Karpas-422 (cell line): ENCODE results near the gene BLVRA. TPM values are rescaled to one million over a fixed set of nuclear protein-coding genes. Genes with fewer than 3 reads are reported as not detected.
A peak's percentile ranks its signal among the peaks of the same experiment; 100 is the strongest.
"Not testable (repeated sequence)": the region's sequence is repeated elsewhere in the genome, so short reads cannot be mapped to it uniquely, and the experiment has no call there.

Source experiments
- DNase-seq: peaks from one replicate; pipeline ENCODE4 v3.0.0-alpha.2; 2015
- H2AFZ ChIP-seq: fragments of 200-600 bp; sonication (generic); 2 replicates; pipeline ENCODE4 v1.6.1; 2014; ENCODE audit warnings: antibody characterized with exemption, low read length, mixed read lengths
- H3K27ac ChIP-seq: fragments of 200-600 bp; sonication (generic); 2 replicates; pipeline ENCODE4 v1.5.1; 2014; ENCODE audit warnings: mild to moderate bottlenecking, low read length, moderate library complexity
- H3K27me3 ChIP-seq: fragments of 200-600 bp; sonication (generic); 2 replicates; pipeline ENCODE4 v1.6.1; 2014; ENCODE audit warnings: low read length, mixed read lengths
- H3K36me3 ChIP-seq: fragments of 200-600 bp; sonication (generic); 2 replicates; pipeline ENCODE4 v1.6.1; 2014; ENCODE audit warnings: low read length, mixed read lengths; ENCODE audit not compliant: insufficient read depth
- H3K4me1 ChIP-seq: fragments of 200-600 bp; sonication (generic); 2 replicates; pipeline ENCODE4 v1.6.1; 2014; ENCODE audit warnings: mild to moderate bottlenecking, low read length, mixed read lengths
- H3K4me2 ChIP-seq: fragments of 200-600 bp; sonication (generic); 2 replicates; pipeline ENCODE4 v1.6.1; 2014; ENCODE audit warnings: low read length, low read depth, mild to moderate bottlenecking; ENCODE audit not compliant: poor library complexity, severe bottlenecking
- H3K4me3 ChIP-seq: fragments of 200-600 bp; sonication (generic); 2 replicates; pipeline ENCODE4 v1.5.1; 2014; ENCODE audit warnings: mild to moderate bottlenecking, antibody characterized with exemption, low read length, mixed read lengths
- H3K79me2 ChIP-seq: fragments of 200-600 bp; sonication (generic); 2 replicates; pipeline ENCODE4 v1.6.1; 2014; ENCODE audit warnings: mild to moderate bottlenecking, low read length, mixed read lengths
- H3K9ac ChIP-seq: fragments of 200-600 bp; sonication (generic); 2 replicates; pipeline ENCODE4 v1.6.0; 2014; ENCODE audit warnings: low read length
- H3K9me2 ChIP-seq: fragments of 200-600 bp; sonication (generic), shearing (Covaris generic); replicated peaks from 2 replicates; pipeline ENCODE4 v1.6.0; 2014; ENCODE audit warnings: mild to moderate bottlenecking, low read length, moderate library complexity; ENCODE audit not compliant: insufficient read depth
- H3K9me3 ChIP-seq: fragments of 300-700, 200-600 bp; sonication (generic); 2 replicates; pipeline ENCODE4 v1.6.1; 2014; ENCODE audit warnings: low read length, mixed read lengths
- H4K20me1 ChIP-seq: fragments of 200-600 bp; sonication (generic); 2 replicates; pipeline ENCODE4 v1.6.1; 2014; ENCODE audit warnings: mild to moderate bottlenecking, antibody characterized with exemption, low read length, low read depth; ENCODE audit not compliant: insufficient read depth
- total RNA-seq: library from RNA; depleted of rRNA; stranded (reverse); fragments of >200 nt; shearing (Covaris generic); gene quantifications from 2 replicates; pipeline ENCODE4 v1.2.3, GENCODE V29; 2014; ENCODE audit warnings: low replicate concordance

BLVRA gene
- total RNA-seq, 1 experiment from 2014 or later: not detected

DNA sequence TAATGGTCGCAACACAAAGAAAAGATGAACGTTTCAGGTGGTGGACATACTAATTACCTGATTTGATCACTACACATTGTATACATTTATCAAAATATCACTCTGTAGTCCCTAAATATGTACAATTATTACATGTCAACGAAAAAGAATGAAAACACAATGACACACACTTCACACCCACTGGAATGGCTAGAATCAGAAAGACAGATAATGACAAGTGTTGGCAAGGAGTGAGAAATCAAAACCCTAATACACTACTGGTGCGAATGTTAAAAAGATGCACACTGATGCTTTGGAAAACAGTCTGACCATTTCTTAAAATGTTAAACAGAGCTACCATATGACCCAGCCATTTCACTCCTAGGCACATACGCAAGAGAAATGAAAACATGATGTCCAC is 31.5 kb upstream of the BLVRA start:
- peaks cover 28% of the 10 kb centered on the region for H3K4me1 ChIP-seq
- H3K9ac ChIP-seq: no peak overlapping the region
- H3K79me2 ChIP-seq: peaks cover 68% of the 10 kb centered on the region
- no peaks in the 10 kb centered on the region for H3K36me3 ChIP-seq
- no peaks in the 10 kb centered on the region for H3K27me3 ChIP-seq
- no peak for DNase-seq
- no peaks in the 10 kb centered on the region for H3K9me2 ChIP-seq
- H3K9me3 ChIP-seq: no peaks in the 10 kb centered on the region
- peak overlapping the region; percentile 85 for H3K4me2 ChIP-seq
- H4K20me1 ChIP-seq: peaks cover 26% of the 10 kb centered on the region; the same call in 1 of the 2 replicates
- H2AFZ ChIP-seq: no peak overlapping the region
- H3K4me3 ChIP-seq: no peak overlapping the region
- no peak overlapping the region for H3K27ac ChIP-seq

DNA sequence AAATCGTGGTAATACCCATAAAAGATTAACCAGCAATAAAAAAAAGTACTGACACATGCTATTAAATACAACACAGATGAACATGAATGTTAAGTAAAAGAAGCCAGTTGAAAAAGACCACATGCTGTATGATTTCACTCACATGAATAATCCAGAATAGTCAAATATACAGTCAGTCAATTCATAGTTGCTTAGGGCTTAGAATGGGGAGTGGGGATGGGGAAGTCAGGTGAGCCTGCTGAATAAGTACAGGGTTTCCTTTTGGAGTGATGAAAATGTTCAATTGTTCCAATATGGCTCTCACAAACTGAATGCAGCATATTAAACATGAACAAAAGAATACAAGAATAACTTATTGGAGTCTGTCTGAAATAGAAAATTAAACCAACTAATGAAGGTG is 31.0 kb upstream of the BLVRA start:
- Histone ChIP-seq H3K4me2 (peak overlapping the region; percentile 85), H3K9me3 (no peaks in the 10 kb centered on the region), H3K4me3 (no peak overlapping the region)

DNA sequence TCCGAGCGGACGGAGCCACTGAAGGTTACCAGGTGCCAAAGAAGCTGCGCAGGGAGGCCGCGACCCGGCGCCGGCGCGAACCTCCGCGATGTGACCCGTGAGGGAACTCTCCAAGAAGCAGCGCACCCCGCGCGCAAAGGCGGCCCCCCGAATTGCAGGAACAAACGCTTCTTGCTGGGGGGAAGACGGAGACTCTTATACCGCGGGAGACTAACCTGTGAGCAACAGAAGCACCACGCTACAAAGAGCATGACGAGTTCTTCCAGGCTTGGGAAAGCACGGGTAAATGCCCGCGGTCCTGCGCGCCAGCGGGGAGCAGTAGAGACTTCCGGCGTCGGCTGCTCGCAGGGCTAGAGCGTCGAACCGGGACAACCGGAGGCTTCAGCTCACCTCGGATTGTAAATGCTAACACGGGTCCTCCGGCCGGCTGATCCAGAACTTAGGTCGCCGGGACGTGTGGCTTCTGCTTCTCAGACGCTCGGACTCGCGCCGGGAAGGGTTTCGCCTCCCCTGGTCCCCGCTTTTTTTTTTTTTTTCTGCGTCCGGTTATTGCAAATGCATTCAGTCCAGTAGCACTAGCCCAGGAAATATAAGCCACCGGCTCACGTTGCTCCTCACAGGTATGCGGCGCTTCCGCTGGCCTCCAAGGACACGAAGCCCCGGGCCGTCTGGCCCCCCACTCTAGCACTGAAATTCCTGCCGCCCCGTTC is 29.1 kb upstream of the BLVRA start, which contains the start of gene COA1:
Gene COA1 (minus strand): TSS at position 310 of the 710 bp plus-strand sequence. CDS start 80,909 bp downstream, outside the sequence.
- Histone ChIP-seq H3K4me2 (peak within 1 kb of the TSS; percentile 85), H3K4me3 (peak within 1 kb of the TSS; percentile 91), H4K20me1 (peaks cover 11% of the 10 kb centered on the region; the same call in 1 of the 2 replicates), H3K9me3 (no peaks in the 10 kb centered on the region), H3K27me3 (no peaks in the 10 kb centered on the region), H3K27ac (no peak within 1 kb of the TSS), H2AFZ (peak within 1 kb of the TSS; percentile 93), H3K9ac (peak within 1 kb of the TSS; percentile 80), H3K9me2 (no peaks in the 10 kb centered on the region), H3K4me1 (peaks cover 28% of the 10 kb centered on the region), H3K79me2 (peaks cover 46% of the 10 kb centered on the region), H3K36me3 (no peaks in the 10 kb centered on the region)
- peak; percentile 94 for DNase-seq

More for the DNA sequence above, 31.0 kb upstream of the BLVRA start:
- no peak for DNase-seq
- Histone ChIP-seq H3K4me1 (peaks cover 28% of the 10 kb centered on the region), H3K79me2 (peaks cover 63% of the 10 kb centered on the region), H3K27ac (no peak overlapping the region), H4K20me1 (peaks cover 26% of the 10 kb centered on the region; the same call in 1 of the 2 replicates), H2AFZ (no peak overlapping the region), H3K9me2 (no peaks in the 10 kb centered on the region), H3K9ac (no peak overlapping the region), H3K36me3 (no peaks in the 10 kb centered on the region), H3K27me3 (no peaks in the 10 kb centered on the region)

DNA sequence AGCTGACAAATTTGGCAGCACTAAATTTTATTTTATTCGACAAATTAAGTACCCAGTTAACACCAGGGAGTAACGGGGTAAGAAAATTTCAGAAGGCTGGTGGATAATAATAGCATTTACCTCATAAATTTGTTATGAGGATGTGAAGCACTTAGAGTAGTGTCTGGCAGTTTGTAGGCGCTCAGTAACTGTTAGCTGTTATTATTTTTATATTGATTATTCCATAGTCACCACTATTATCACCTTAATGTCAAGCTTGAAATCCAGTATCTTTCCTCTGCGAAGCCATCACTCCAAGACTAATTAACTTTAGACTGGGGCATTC is 28.6 kb upstream of the BLVRA start:
- Histone ChIP-seq H3K79me2 (peaks cover 41% of the 10 kb centered on the region), H3K4me3 (peak overlapping the region; percentile 91), H3K27ac (no peak overlapping the region)

DNA sequence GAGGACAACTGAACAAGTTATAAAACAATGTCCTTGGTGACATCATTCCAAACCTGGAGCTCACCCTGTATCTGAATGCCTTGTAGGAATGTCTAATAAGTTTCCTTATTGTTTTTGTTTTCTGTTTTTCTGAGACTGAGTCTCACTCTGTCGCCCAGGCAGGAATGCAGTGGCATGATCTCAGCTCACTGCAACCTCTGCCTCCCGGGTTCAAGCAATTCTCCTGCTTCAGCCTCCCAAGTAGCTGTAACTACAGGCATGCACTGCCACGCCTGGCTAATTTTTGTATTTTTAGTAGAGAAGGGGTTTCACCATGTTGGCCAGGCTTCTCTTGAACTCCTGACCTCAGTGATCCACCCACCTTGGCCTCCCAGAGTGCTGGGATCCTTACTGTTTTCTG is 27.0 kb upstream of the BLVRA start:
- H3K4me2 ChIP-seq, H3K27ac ChIP-seq, H2AFZ ChIP-seq, H3K36me3 ChIP-seq, H3K9me2 ChIP-seq, H3K9ac ChIP-seq, H4K20me1 ChIP-seq, H3K9me3 ChIP-seq, H3K27me3 ChIP-seq, DNase-seq, H3K4me3 ChIP-seq: not testable (repeated sequence)
- H3K79me2 ChIP-seq: peaks cover 26% of the 10 kb centered on the region
- peaks cover 25% of the 10 kb centered on the region for H3K4me1 ChIP-seq

More for the DNA sequence above, 28.6 kb upstream of the BLVRA start:
- Histone ChIP-seq H3K4me1 (peaks cover 28% of the 10 kb centered on the region), H3K4me2 (peak overlapping the region; percentile 85), H3K27me3 (no peaks in the 10 kb centered on the region), H3K36me3 (no peaks in the 10 kb centered on the region), H3K9me3 (no peaks in the 10 kb centered on the region), H2AFZ (peak overlapping the region; percentile 93), H3K9me2 (no peaks in the 10 kb centered on the region), H3K9ac (peak overlapping the region; percentile 80), H4K20me1 (peaks cover 8% of the 10 kb centered on the region; the same call in 1 of the 2 replicates)
- DNase-seq: no peak

DNA sequence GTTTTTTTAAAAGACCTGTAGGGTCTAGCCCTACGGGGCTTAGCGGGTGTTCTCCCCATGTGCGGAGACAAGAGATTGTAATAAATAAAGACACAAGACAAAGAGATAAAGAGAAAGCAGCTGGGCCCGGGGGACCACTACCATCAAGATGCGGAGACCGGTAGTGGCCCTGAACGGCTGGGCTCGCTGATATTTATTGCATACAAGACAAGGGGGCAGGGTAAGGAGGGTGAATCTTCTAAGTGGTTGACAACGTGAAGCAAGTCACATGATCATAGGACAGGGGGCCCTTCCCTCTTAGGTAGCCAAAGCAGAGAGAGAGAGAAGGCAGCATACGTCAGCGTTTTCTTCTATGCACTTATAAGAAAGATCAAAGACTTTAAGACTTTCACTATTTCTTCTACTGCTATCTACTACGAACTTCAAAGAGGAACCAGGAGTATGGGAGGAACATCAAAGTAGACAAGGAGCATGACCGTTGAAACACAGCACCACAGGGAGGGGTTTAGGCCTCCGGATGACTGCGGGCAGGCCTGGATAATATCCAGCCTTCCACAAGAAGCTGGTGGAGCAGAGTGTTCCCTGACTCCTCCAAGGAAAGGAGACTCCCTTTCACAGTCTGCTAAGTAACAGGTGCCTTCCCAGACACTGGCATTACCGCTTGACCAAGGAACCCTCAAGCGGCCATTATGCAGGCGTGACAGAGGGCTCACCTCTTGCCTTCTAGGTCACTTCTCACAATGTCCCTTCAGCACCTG is 23.7 kb upstream of the BLVRA start:
- H3K4me3 ChIP-seq, H2AFZ ChIP-seq: not testable (repeated sequence)

DNA sequence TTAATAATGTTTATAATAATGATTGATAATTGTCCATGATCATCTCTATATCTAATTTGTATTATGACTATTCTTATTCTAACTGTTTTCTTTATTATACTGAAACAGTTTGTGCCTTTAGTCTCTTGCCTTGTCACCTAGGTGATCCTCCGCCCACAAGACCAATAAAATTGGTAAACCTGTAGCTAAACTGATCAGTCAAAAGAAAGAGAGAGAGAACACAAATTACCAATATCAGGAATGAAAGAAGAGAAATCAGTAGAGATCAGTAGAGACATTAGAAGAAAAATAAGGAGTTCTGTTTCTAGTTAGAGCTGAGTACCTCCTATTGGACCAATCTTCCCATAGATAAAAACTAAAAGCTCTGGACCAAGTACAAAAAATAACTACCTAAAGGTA is 23.1 kb upstream of the BLVRA start:
- no peaks in the 10 kb centered on the region for H3K36me3 ChIP-seq
- H4K20me1 ChIP-seq: no peaks in the 10 kb centered on the region
- peaks cover 2% of the 10 kb centered on the region for H3K4me1 ChIP-seq
- H3K9me2 ChIP-seq: no peaks in the 10 kb centered on the region
- H3K79me2 ChIP-seq: no peaks in the 10 kb centered on the region
- no peak overlapping the region for H3K4me3 ChIP-seq
- no peak overlapping the region for H3K27ac ChIP-seq
- no peaks in the 10 kb centered on the region for H3K9me3 ChIP-seq
- no peaks in the 10 kb centered on the region for H3K27me3 ChIP-seq
- no peak overlapping the region for H3K4me2 ChIP-seq
- H3K9ac ChIP-seq: no peak overlapping the region
- no peak for DNase-seq
- H2AFZ ChIP-seq: no peak overlapping the region

More for the DNA sequence above, 23.7 kb upstream of the BLVRA start:
- not testable (repeated sequence) for H3K4me1 ChIP-seq, H3K9me3 ChIP-seq, DNase-seq, H4K20me1 ChIP-seq, H3K36me3 ChIP-seq, H3K79me2 ChIP-seq, H3K27ac ChIP-seq, H3K4me2 ChIP-seq, H3K9ac ChIP-seq, H3K9me2 ChIP-seq, H3K27me3 ChIP-seq

DNA sequence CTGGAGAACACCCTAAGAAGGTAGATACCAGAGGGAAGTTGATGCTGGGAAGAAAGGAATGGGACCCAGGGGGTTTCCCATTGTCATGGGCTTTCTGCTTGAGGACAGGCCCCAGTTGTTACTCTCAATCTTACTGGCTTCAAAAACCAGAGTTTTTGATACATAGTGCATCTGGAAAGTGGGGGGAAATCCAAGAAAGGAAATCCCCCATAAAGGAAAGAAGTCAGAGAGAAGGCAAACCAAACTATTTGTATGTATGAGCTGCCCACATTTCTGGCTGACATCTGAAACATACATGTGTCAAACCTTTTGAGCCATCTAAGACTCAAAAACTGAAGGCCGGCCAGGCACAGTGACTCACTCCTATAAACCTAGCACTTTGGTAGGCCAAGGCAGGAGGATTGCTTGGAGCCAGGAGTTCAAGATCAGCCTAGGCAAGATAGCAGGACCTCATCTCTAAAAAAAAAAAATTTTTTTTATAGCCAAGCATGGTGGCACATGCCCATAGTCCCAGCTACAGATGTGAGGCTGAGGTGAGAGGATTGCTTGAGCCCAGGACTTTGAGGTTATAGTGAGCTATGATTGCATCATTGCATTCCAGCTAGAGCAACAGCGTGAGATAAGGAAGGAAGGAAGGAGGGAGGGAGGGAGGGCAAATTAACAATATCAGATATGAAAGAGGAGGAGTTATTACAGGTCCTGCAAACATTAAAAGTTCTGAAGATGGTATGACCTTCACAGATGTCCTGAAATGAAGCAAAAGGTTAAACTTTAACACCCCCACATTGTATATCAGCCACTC is 22.5 kb upstream of the BLVRA start:
- Histone ChIP-seq H3K27me3 (no peaks in the 10 kb centered on the region), H4K20me1 (no peaks in the 10 kb centered on the region), H3K9me3 (no peaks in the 10 kb centered on the region), H3K4me1 (no peaks in the 10 kb centered on the region), H3K9ac (no peak overlapping the region), H3K36me3 (no peaks in the 10 kb centered on the region), H3K79me2 (no peaks in the 10 kb centered on the region), H2AFZ (no peak overlapping the region), H3K27ac (no peak overlapping the region), H3K9me2 (no peaks in the 10 kb centered on the region), H3K4me3 (no peak overlapping the region), H3K4me2 (no peak overlapping the region)
- no peak for DNase-seq
